GM21786 (cell line): ENCODE data around the gene SLC35D1.
A peak's percentile ranks its signal among the peaks of the same experiment; 100 is the strongest.
"Not testable (repeated sequence)": the region's sequence is repeated elsewhere in the genome, so short reads cannot be mapped to it uniquely, and the experiment has no call there.

Experiments used
- ATAC-seq: cut with Tn5 transposase; IDR thresholded peaks from one replicate; pipeline ENCODE4 v1.9.1; 2021; ENCODE audit not compliant: unreplicated experiment

Gene SLC35D1

GRCh38 chr1:67053785-67054772 lies at the start of gene SLC35D1:
TSS of gene SLC35D1 (minus strand) at chr1:67054148. CDS start at chr1:67054013, 135 bp downstream.
- ATAC-seq, result peak; percentile 74

GRCh38 chr1:67103548-67103947 lies 49.6 kb upstream of the SLC35D1 start:
- no peak for ATAC-seq

DNA sequence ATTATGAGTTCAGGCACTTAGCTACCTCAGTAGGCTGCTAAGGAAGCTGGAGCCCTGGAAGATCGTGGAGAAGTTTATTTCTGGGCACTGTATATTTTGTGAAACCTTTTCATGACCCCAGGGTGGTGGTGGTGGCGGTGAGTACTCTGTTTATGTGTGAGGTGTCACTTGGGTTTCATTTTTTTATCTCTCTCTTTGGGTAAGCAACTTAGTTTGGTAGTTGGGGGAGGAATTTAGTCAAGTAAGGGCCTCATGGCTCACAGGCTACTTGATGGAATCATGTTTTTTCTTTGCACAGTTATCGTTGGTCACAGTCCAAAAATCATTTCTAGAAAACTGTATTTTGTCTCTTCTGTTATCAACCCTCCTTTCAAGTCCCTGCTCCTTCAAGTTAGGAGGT lies 46.9 kb upstream of the SLC35D1 start:
- no peak for ATAC-seq

GRCh38 chr1:67097305-67097704 lies 43.4 kb upstream of the SLC35D1 start:
- no peak for ATAC-seq

DNA sequence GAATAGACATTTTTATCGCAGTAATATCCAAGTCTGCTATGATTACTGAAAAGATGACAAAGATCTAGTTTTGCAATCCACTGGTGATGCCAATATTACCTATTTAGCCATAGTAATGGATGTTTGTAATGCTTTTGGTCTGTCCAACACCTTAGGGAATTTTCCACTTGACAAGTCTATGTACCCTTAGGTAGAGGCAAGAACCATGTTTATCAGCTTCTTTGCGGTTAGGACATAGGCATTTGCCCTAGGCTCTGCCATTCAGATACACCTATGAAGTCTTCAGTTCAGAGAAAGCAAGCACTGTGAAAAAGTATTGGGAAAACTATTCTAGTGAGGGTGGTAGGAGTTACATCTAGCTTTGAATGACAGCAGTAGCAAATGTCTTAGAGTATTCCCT lies 40.2 kb upstream of the SLC35D1 start:
- ATAC-seq, result no peak

GRCh38 chr1:67089685-67090208 lies 35.8 kb upstream of the SLC35D1 start:
- no peak for ATAC-seq

- no peak for ATAC-seq
These were observed 34.5 kb upstream of the SLC35D1 start for GRCh38 chr1:67088440-67088839.

GRCh38 chr1:67085326-67085725 lies 31.4 kb upstream of the SLC35D1 start:
- no peak for ATAC-seq

DNA sequence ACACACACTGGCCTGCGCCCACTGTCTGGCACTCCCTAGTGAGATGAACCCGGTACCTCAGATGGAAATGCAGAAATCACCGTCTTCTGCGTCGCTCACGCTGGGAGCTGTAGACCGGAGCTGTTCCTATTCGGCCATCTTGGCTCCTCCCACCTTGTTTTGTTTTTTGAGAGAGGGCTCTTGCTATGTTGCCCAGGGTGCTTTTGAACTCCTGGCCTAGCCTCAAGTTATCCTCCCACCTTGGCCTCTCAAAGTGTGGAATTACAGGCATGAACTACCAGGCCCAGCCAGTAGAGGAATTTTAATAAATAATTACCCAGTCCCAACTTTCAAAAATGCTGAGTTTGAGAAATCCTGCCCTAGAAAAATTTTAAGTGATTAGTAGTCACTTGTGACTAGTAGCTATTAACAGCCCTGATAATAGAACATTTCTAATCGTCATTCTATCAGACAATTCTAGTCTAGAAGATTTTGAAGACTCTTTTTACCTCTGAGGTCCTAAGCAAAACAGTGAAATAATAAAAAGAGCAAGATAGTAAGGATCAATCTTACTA lies 30.9 kb upstream of the SLC35D1 start:
- no peak for ATAC-seq

DNA sequence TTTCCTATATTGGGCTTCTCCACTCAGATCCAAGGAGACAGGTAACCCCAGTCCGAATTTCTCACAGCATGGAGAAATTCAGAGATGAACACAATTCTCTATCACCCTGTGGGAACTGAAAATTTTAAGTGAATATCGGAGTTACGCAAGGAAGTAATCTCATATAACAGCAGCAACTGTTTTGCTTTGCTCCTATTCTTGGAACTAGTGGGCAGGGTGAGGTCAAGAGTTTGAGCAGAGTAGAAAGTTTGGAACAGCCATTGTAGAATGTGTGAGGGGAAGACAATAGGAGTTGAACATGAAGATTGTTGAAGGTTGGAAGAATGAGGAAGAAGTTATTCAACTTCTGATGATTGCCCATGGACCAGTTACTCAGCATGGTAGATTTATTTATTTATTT lies 24.3 kb upstream of the SLC35D1 start:
- ATAC-seq, result no peak

DNA sequence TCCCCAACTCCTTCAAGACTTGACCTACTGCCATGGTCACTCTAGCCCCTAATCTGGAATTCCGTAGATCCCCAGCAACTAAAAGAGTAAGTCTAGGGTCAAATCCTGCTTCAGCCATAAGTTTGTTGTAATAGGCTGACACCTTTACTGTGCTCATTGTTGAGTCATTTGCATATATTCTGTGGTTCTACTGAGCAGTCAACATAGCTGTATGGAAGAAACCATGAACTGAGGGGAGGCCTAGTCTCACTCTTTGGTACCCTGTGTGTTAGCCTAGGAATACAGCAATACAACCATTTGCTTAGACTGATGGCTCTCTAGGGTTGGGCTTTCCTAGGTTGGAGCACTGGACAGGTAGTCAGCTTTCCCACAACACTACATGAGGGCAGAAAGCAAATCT lies 23.6 kb upstream of the SLC35D1 start:
- ATAC-seq, result no peak

- ATAC-seq, result no peak
These were observed 18.8 kb upstream of the SLC35D1 start for GRCh38 chr1:67072749-67073148.

DNA sequence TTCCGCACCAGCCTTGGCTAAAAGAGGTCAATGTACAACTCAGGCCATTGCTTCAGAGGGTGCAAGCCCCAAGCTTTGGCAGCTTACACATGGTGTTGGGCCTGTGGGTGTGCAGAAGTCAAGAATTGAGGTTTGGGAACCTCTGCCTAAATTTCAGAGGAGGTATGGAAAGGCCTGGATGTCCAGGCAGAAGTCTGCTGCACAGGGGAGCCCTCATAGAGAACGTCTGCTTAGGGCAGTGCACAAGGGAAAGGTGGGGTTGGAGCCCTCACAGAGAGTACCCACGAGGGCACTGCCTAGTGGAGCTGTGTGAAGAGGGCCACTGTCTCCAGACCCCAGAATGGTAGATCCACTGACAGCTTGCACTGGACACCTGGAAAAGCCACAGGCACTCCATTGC lies 13.7 kb upstream of the SLC35D1 start:
- ATAC-seq, result not testable (repeated sequence)

GRCh38 chr1:67062412-67062811 lies 8.5 kb upstream of the SLC35D1 start:
- no peak for ATAC-seq

GRCh38 chr1:67061266-67061665 lies 7.3 kb upstream of the SLC35D1 start:
- ATAC-seq, result no peak

GRCh38 chr1:67060811-67061218 lies 6.9 kb upstream of the SLC35D1 start:
- no peak for ATAC-seq

- no peak for ATAC-seq
These were observed 5.4 kb upstream of the SLC35D1 start for GRCh38 chr1:67059346-67059745.

- no peak for ATAC-seq
These were observed 4.8 kb upstream of the SLC35D1 start for GRCh38 chr1:67058761-67059160.

DNA sequence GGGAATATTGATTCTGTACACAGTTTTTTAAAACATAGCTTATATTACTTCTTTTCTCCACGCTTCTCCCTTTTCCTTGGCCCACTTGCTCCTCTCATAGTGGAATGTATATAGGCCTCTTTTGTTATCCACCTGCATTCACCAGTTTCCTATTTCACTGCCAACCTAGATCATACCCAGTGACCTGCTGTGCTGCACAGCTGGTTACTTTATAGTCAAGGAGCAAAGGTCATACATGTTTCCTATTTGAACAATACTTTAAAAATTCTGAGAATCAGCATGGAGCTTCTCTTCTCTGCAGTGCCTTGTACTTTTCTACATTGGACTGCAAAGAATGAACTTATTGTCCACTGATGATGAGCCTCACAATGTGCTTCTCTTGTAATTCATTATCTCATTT lies 4.3 kb upstream of the SLC35D1 start:
- ATAC-seq, result no peak

DNA sequence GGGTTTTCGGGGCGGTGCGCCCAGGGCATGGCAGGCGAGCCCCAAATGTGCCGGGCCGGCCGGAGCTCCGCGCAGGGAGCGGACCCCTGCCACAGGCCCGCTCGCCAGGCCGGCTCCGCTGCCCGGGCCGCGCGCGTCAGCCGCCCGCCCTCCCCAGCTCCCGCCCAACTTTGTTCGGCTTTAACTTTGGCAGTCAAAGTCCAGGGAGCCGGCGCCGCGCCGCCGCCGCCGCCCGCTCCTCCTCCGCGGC lies 488 bp downstream of the SLC35D1 start:
- peak; percentile 27 for ATAC-seq

DNA sequence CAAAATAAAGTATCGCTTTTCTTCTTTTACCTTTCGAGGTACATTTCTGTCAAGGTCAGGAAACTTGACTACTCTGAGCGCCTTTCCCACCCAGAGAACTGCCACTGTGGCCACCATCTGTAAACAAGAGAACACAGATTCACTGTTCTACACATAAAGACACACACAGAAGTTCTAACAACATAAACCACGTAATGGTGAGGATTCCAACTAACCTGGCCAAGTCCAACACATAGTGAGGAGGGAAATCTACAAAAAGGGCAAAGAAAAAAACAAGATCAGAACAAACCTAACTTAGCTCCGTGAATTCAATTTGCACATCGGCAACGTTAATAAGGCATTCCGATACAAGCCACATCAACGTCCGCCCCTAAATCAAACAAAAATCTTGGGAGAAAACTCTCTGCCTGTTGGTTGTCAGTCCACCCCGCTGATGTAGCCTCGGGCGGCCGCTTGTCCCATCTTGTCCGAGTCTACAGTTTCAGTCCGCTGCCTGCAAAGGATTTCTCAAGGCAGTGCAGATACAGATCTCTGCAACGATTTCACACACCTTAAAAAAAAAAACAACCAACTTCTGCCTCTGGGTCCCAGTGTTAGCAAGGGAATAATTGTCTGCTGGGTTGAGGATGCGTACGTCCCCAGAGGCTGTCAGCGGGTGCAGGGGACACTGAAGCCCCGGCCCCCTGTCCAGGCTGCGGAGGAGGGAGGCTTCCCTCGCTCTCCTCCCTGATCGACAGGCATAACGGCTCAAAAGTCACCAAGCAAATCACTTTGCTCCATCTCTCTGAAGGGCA lies 1.0 kb downstream of the SLC35D1 start:
- ATAC-seq, result peak; percentile 23

DNA sequence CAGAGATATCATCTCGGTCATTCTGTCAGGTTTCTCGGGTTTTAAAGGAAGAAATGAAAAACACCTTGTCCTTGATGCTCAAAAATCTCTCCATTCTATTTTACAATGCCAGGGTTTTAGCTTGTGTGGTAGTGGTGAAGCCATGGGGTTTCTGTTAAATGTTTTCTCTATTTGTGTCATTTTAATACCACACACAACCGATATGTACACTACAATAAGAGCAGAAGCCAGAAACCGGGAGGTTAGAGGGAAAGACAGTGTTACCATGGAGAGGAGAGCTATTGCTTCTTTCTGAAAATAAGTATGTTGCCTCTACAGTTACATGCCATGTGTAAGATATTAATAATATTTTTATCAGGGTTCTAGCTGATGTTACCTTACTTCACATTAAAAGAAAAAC lies 2.8 kb downstream of the SLC35D1 start:
- no peak for ATAC-seq
